ENCODE results near the gene SNX14. TPM values are rescaled to one million over a fixed set of nuclear protein-coding genes. Genes with fewer than 3 reads are reported as not detected.

The SNX14 gene
- total and polyA plus RNA-seq, 2 of the 8 experiments (the other 6 are each of a cell fraction or from before 2014, with no cell fraction given): 11.9 to 24.2 TPM

- peak; percentile 56; the same call in 1 of the 2 replicates for TF ChIP-seq CREB1 (IDR thresholded peaks at IDR 0.05)
- TF ChIP-seq EGR1 (IDR thresholded peaks at IDR 0.05; ENCODE audit: borderline replicate concordance, low read depth, low read length): no peak
- TF ChIP-seq SUZ12 (IDR thresholded peaks at IDR 0.05; ENCODE audit: low read length): peak; percentile 42; the same call in 1 of the 2 replicates
- no peak for TF ChIP-seq ATF2 (IDR thresholded peaks at IDR 0.05; ENCODE audit: low read length)
- no peak for TF ChIP-seq CHD1 (IDR thresholded peaks at IDR 0.05; ENCODE audit: low read depth, low read length)
- no peak for TF ChIP-seq CBX8 (IDR thresholded peaks at IDR 0.05; ENCODE audit: borderline replicate concordance, low read depth, low read length)
- TF ChIP-seq POLR2AphosphoS5 (IDR thresholded peaks at IDR 0.05; ENCODE audit: low read depth, low read length): no peak; the same call in 1 of the 2 replicates
- 0 out of 2 replicates have a peak, but pooled peaks have one; percentile 45 for TF ChIP-seq GABPA (IDR thresholded peaks at IDR 0.05; ENCODE audit: borderline replicate concordance, insufficient read depth, low read length)
- TF ChIP-seq KDM4A (IDR thresholded peaks at IDR 0.05; ENCODE audit: low read depth, low read length, severe bottlenecking): peak; percentile 97
- no peak for TF ChIP-seq EZH2 (IDR thresholded peaks at IDR 0.05; ENCODE audit: low read depth, low read length, severe bottlenecking)
- TF ChIP-seq RAD21 (IDR thresholded peaks at IDR 0.05 in 1 of 2, conservative IDR thresholded peaks at IDR 0.05 in 1 of 2; ENCODE audit: low read depth in 2 of 2, low read length in 2 of 2): no peak; a peak in 1 of 4 replicates
- no peak for TF ChIP-seq CHD2 (IDR thresholded peaks at IDR 0.05; ENCODE audit: low read length)
- TF ChIP-seq SIX5 (IDR thresholded peaks at IDR 0.05; ENCODE audit: low read depth, low read length): peak; percentile 45; the same call in 1 of the 2 replicates
- peak in 1 of 2 experiments; percentile 62; a peak in 1 of 3 replicates for TF ChIP-seq POLR2A (IDR thresholded peaks at IDR 0.05; ENCODE audit: control extremely low read depth in 1 of 2, low read depth in 2 of 2, low read length in 2 of 2)
- TF ChIP-seq CTCF (IDR thresholded peaks at IDR 0.05; ENCODE audit: control extremely low read depth in 1 of 3, insufficient read depth in 1 of 3, low read depth in 1 of 3, low read length in 3 of 3): no peak; a peak in 1 of 4 replicates
- no peak for TF ChIP-seq TCF12 (IDR thresholded peaks at IDR 0.05; ENCODE audit: low read depth, low read length)
- TF ChIP-seq ATF3 (IDR thresholded peaks at IDR 0.05; ENCODE audit: insufficient read depth, low read depth, low read length): no peak
- peak; percentile 92 for TF ChIP-seq RBBP5 (IDR thresholded peaks at IDR 0.05; ENCODE audit: borderline replicate concordance, low read depth, low read length)
- TF ChIP-seq PHF8 (conservative IDR thresholded peaks at IDR 0.05; ENCODE audit: low read depth, low read length): peak; percentile 71
These were observed at the start of gene SNX14 (continued) for GRCh38 chr6:85593438-85594196.

Measured in H1 (cell line).